SK-N-SH treated with all-trans-retinoic acid at 6 μM for 48 hours (cell line): ENCODE data around the gene SCYGR6.

Experiments
- BACH2 ChIP-seq: fragments of 250-450 bp; sonication (Bioruptor Pico); IDR thresholded peaks from 2 replicates; pipeline ENCODE4 v1.9.0; 2021; ENCODE audit warnings: mild to moderate bottlenecking, borderline replicate concordance
- CREB5 ChIP-seq: fragments of 250-450 bp; sonication (Bioruptor Pico); IDR thresholded peaks from 2 replicates; pipeline ENCODE4 v1.5.1; 2020; ENCODE audit warnings: low read depth, mild to moderate bottlenecking, moderate library complexity
- ESRRG ChIP-seq: fragments of 250-450 bp; sonication (Bioruptor Pico); IDR thresholded peaks from 2 replicates; pipeline ENCODE4 v1.6.1; 2021; ENCODE audit warnings: mild to moderate bottlenecking
- ISL1 ChIP-seq: fragments of 250-450 bp; sonication (Bioruptor Pico); IDR thresholded peaks from 2 replicates; pipeline ENCODE4 v2.1.2; 2022; ENCODE audit warnings: mild to moderate bottlenecking, moderate library complexity
- RARB ChIP-seq: fragments of 250-450 bp; sonication (Bioruptor Pico); IDR thresholded peaks from 2 replicates; pipeline ENCODE4 v1.8.0; 2021; ENCODE audit warnings: mild to moderate bottlenecking, moderate library complexity
- SNAI2 ChIP-seq: fragments of 250-450 bp; sonication (Bioruptor Pico); IDR thresholded peaks from 2 replicates; pipeline ENCODE4 v1.5.0; 2020; ENCODE audit warnings: mild to moderate bottlenecking, moderate library complexity
- TOX ChIP-seq: fragments of 250-450 bp; sonication (Bioruptor Pico); IDR thresholded peaks from 2 replicates; pipeline ENCODE4 v1.8.0; 2021; ENCODE audit warnings: mild to moderate bottlenecking, moderate library complexity, borderline replicate concordance
- ZC3H10 ChIP-seq: fragments of 250-450 bp; sonication (Bioruptor Pico); IDR thresholded peaks from 2 replicates; pipeline ENCODE4 v1.5.1; 2021; ENCODE audit warnings: mild to moderate bottlenecking, moderate library complexity
- ZFP3 ChIP-seq: fragments of 250-450 bp; sonication (Bioruptor Pico); IDR thresholded peaks from 2 replicates; pipeline ENCODE4 v1.5.0; 2020; ENCODE audit warnings: mild to moderate bottlenecking, moderate library complexity
- ZNF565 ChIP-seq: fragments of 450-650 bp; formaldehyde crosslinking; conservative IDR thresholded peaks from 2 replicates; pipeline ENCODE4 v1.5.0; 2020; ENCODE audit warnings: low read depth, mild to moderate bottlenecking, moderate library complexity
- ZNF8 ChIP-seq: fragments of 450-650 bp; formaldehyde crosslinking; IDR thresholded peaks from 2 replicates; pipeline ENCODE4 v1.5.0; 2020; ENCODE audit warnings: mild to moderate bottlenecking, moderate library complexity
- TF ChIP-seq, protein P1 (sequence below): fragments of 250-450 bp; sonication (Bioruptor Pico); IDR thresholded peaks from 2 replicates; pipeline ENCODE4 v1.8.0; 2020; ENCODE audit warnings: mild to moderate bottlenecking, moderate library complexity, borderline replicate concordance

DNA sequence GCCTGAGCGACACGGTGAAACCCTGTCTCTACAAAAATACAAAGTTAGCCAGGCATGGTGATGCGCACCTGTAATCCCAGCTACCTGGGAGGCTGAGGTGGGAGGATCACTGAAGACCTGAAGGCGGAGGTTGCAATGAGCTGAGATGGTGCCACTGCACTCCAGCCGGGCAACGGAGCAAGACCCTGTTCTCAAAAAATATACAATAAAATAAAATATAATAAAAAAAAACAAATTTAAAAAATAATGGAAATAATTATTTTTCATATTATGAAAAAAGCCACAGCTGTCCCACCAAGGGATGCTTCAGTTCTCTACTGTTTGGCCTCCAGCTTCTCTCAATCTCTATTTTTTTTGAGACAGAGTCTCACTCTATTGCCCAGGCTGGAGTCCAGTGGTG, 17.2 kb downstream of the SCYGR6 start:
- TF ChIP-seq SNAI2 (CRISPR knock-in tag) (no peak), CREB5 (no peak), RARB (CRISPR knock-in tag) (no peak), ZFP3 (CRISPR knock-in tag) (no peak), ISL1 (no peak), ZNF565 (CRISPR knock-in tag) (no peak), ZC3H10 (CRISPR knock-in tag) (no peak), BACH2 (CRISPR knock-in tag) (no peak), ESRRG (no peak), ZNF8 (CRISPR knock-in tag) (no peak), TOX (CRISPR knock-in tag) (no peak)
- TF ChIP-seq, protein P1, sequence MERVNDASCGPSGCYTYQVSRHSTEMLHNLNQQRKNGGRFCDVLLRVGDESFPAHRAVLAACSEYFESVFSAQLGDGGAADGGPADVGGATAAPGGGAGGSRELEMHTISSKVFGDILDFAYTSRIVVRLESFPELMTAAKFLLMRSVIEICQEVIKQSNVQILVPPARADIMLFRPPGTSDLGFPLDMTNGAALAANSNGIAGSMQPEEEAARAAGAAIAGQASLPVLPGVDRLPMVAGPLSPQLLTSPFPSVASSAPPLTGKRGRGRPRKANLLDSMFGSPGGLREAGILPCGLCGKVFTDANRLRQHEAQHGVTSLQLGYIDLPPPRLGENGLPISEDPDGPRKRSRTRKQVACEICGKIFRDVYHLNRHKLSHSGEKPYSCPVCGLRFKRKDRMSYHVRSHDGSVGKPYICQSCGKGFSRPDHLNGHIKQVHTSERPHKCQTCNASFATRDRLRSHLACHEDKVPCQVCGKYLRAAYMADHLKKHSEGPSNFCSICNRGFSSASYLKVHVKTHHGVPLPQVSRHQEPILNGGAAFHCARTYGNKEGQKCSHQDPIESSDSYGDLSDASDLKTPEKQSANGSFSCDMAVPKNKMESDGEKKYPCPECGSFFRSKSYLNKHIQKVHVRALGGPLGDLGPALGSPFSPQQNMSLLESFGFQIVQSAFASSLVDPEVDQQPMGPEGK (CRISPR knock-in tag), result no peak
